Suprapubic skin (tissue), 4 donors: ENCODE measurements around the gene CLDN6. TPM values are rescaled to one million over a fixed set of nuclear protein-coding genes. Genes with fewer than 3 reads are reported as not detected.

Experiments
- DNase-seq, 2 donors: peaks; one replicate each; pipeline ENCODE4 v3.0.0-alpha.2; 2019; ENCODE audit warnings: low spot score in 2 of 2
- H3K27ac ChIP-seq: fragments of 200-600 bp; sonication (generic); one replicate; pipeline ENCODE4 v1.5.1; 2019
- H3K27me3 ChIP-seq: fragments of 200-600 bp; sonication (generic); one replicate; pipeline ENCODE4 v1.5.1; 2019
- H3K36me3 ChIP-seq: fragments of 200-600 bp; sonication (generic); one replicate; pipeline ENCODE4 v1.5.1; 2019
- H3K4me1 ChIP-seq: fragments of 200-600 bp; sonication (generic); one replicate; pipeline ENCODE4 v1.5.1; 2019
- H3K4me3 ChIP-seq: fragments of 200-600 bp; sonication (generic); one replicate; pipeline ENCODE4 v1.5.1; 2019; ENCODE audit warnings: mild to moderate bottlenecking
- H3K9me3 ChIP-seq: fragments of 200-600 bp; sonication (generic); one replicate; pipeline ENCODE4 v1.5.1; 2019
- EP300 ChIP-seq: sonication (generic); formaldehyde crosslinking; IDR thresholded peaks from one replicate; pipeline ENCODE4 v1.6.1; 2017; ENCODE audit warnings: antibody characterized with exemption
- POLR2A ChIP-seq, 2 donors: fragments of 450-650 bp; IDR thresholded peaks; one replicate each; pipeline ENCODE4 v1.6.1; 2017; ENCODE audit warnings: antibody characterized with exemption in 2 of 2, mild to moderate bottlenecking in 2 of 2, moderate library complexity in 2 of 2
- POLR2AphosphoS5 ChIP-seq, 3 donors: sonication (generic); formaldehyde crosslinking; IDR thresholded peaks; one replicate each; pipeline ENCODE4 v1.6.1; 2017; ENCODE audit warnings: antibody characterized with exemption in 3 of 3
- WGBS: methylation state at CpG from one replicate; pipeline ENCODE4 v1.1.5; 2018; 5-methylcytosine and 5-hydroxymethylcytosine counted together
- total RNA-seq, 4 donors: library from RNA; depleted of rRNA; stranded (reverse); fragments of >200 nt; gene quantifications; one replicate each; pipeline ENCODE4 v1.1.0, GENCODE V29; 2016
- TF ChIP-seq, protein P1 (sequence below), 2 donors: fragments of 200-600 bp in 1 of 2; fragments of 450-650 bp in 1 of 2; sonication (generic) in 1 of 2; IDR thresholded peaks; one replicate each; pipeline ENCODE4 v1.5.1; 2016 to 2019; ENCODE audit warnings: antibody characterized with exemption in 2 of 2, mild to moderate bottlenecking in 1 of 2, moderate library complexity in 1 of 2

Gene CLDN6
- total RNA-seq, 4 donors from 2014 or later, result not detected

DNA sequence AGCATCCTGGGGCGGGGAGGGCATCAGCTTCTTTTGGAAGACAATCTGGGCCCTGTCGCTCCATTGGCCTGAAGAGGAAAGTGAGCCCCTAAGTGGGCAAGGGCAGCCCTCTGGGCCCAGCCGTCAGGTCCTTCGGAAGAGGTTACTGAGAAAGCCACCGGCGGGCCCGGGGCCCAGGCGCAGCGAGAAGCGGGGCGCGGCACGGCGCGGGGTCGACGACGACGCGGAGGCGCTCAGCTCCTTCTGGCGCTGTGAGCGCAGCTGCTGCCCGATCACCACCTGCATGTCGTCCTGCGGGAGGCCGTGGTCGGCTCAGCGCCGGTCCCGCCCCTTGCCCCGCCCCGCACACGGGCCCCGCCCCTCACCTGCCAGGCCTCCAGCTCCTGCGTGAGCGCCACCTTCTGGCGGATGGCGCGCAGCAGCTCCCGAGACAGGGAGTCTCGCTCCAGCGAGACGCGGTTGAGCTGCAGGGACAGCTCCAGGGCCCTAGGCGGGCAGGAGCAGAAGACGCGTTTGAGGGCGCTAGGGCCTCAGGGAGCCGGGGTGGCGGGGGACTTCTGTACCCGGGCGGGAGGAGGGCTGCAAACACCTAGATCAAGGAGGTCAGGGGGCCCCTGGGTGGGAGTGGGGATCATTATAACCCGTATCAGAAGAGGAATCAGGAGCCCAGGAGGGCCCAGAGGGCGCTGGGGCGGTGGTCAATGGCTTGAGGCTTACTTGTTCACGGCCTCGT is 10.2 kb upstream of the CLDN6 start:
- 17% methylated on average over 4 of the region's 58 CpGs for WGBS
- Histone ChIP-seq H3K27ac (no peak overlapping the region), H3K4me3 (peak overlapping the region; percentile 13), H3K36me3 (peaks cover 19% of the 10 kb centered on the region), H3K4me1 (peaks cover 55% of the 10 kb centered on the region), H3K27me3 (peaks cover 24% of the 10 kb centered on the region), H3K9me3 (no peaks in the 10 kb centered on the region)
- no peak for TF ChIP-seq POLR2AphosphoS5 (IDR thresholded peaks at IDR 0.05)
- TF ChIP-seq, protein P1, sequence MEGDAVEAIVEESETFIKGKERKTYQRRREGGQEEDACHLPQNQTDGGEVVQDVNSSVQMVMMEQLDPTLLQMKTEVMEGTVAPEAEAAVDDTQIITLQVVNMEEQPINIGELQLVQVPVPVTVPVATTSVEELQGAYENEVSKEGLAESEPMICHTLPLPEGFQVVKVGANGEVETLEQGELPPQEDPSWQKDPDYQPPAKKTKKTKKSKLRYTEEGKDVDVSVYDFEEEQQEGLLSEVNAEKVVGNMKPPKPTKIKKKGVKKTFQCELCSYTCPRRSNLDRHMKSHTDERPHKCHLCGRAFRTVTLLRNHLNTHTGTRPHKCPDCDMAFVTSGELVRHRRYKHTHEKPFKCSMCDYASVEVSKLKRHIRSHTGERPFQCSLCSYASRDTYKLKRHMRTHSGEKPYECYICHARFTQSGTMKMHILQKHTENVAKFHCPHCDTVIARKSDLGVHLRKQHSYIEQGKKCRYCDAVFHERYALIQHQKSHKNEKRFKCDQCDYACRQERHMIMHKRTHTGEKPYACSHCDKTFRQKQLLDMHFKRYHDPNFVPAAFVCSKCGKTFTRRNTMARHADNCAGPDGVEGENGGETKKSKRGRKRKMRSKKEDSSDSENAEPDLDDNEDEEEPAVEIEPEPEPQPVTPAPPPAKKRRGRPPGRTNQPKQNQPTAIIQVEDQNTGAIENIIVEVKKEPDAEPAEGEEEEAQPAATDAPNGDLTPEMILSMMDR (IDR thresholded peaks at IDR 0.05), result peak; percentile 15 to 97
- DNase-seq, result peak in 1 of 2 donors; percentile 79

DNA sequence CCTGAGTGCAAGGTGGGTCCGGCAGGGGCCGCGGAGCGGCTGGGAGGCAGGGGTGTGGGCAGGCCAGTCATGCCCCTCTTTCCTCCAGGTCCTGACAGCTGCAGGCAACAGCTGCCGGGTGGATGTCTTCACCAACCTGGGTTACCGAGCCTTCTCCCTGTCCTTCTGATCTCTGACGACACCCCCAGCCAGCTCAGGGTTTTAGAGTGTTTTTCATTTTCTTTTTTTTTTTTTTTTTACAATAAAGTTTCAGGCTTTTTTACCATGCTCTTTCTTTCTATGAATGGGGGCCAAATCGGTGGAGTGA is 9.5 kb upstream of the CLDN6 start:
- H3K9me3 ChIP-seq, result no peaks in the 10 kb centered on the region
- no peak overlapping the region for H3K4me3 ChIP-seq
- H3K4me1 ChIP-seq, result peaks cover 61% of the 10 kb centered on the region
- H3K27ac ChIP-seq, result no peak overlapping the region
- peaks cover 21% of the 10 kb centered on the region for H3K27me3 ChIP-seq
- peaks cover 19% of the 10 kb centered on the region for H3K36me3 ChIP-seq
- DNase-seq, result no peak
- 86% methylated on average over 8 of the region's 8 CpGs for WGBS
- TF ChIP-seq, protein P1 (IDR thresholded peaks at IDR 0.05), result no peak
- no peak for TF ChIP-seq EP300
- TF ChIP-seq POLR2A (IDR thresholded peaks at IDR 0.05), result no peak
- no peak for TF ChIP-seq POLR2AphosphoS5 (IDR thresholded peaks at IDR 0.05)

DNA sequence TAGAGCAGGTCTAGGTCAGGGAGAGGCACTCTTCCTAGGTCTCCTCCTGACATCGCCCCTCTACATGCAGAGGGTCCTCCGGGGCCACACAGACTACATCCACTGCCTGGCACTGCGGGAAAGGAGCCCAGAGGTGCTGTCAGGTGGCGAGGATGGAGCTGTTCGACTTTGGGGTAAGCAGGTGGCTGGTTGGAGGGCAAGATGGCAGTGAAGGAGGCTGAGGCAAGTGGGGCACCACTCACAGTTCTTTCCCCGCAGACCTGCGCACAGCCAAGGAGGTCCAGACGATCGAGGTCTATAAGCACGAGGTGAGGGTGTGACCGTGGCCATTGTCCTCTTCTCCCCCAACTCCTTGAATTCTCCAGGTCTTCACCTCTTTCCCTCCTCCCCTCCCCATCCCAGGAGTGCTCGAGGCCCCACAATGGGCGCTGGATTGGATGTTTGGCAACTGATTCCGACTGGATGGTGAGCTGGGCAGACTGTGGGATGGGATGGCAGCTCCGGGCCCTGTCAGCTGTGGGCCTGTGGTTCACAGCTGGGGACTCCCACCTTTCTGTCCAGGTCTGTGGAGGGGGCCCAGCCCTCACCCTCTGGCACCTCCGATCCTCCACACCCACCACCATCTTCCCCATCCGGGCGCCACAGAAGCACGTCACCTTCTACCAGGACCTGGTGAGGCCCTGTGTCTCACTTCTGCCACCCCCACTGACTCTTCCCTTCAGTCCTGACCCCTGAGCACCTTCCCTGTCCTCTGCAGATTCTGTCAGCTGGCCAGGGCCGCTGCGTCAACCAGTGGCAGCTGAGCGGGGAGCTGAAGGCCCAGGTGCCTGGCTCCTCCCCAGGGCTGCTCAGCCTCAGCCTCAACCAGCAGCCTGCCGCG is 8.9 kb upstream of the CLDN6 start:
- TF ChIP-seq EP300 (no peak), POLR2AphosphoS5 (IDR thresholded peaks at IDR 0.05) (no peak), POLR2A (IDR thresholded peaks at IDR 0.05) (no peak)
- TF ChIP-seq, protein P1 (IDR thresholded peaks at IDR 0.05), result no peak
- Histone ChIP-seq H3K36me3 (peaks cover 19% of the 10 kb centered on the region), H3K4me3 (no peak overlapping the region), H3K4me1 (peaks cover 63% of the 10 kb centered on the region), H3K9me3 (no peaks in the 10 kb centered on the region), H3K27ac (no peak overlapping the region), H3K27me3 (peaks cover 21% of the 10 kb centered on the region)
- 94% methylated on average over 21 of the region's 24 CpGs for WGBS
- DNase-seq, result no peak

DNA sequence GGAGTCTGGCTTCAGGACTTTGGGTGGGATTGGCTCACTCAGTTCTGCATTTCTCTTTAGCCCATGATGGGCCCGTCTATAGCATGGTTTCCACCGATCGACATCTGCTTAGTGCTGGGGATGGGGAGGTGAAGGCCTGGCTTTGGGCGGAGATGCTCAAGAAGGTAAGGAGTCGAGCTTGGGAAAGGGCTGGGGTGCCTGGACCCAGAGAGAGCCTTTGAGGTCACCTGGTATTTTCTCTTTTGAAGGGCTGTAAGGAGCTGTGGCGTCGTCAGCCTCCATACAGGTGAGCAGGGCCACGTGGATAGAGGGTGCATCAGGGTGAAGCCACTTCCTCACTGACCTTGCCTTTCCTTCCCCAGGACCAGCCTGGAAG is 8.0 kb upstream of the CLDN6 start:
- no peak overlapping the region for H3K27ac ChIP-seq

More for the DNA sequence above, 8.0 kb upstream of the CLDN6 start:
- H3K27me3 ChIP-seq, result peaks cover 17% of the 10 kb centered on the region
- peaks cover 19% of the 10 kb centered on the region for H3K36me3 ChIP-seq
- DNase-seq, result no peak
- 90% methylated on average over 8 of the region's 8 CpGs for WGBS
- no peak for TF ChIP-seq POLR2AphosphoS5 (IDR thresholded peaks at IDR 0.05)
- TF ChIP-seq POLR2A (IDR thresholded peaks at IDR 0.05), result no peak
- no peak for TF ChIP-seq EP300
- TF ChIP-seq, protein P1 (IDR thresholded peaks at IDR 0.05), result no peak
- H3K9me3 ChIP-seq, result no peaks in the 10 kb centered on the region
- H3K4me1 ChIP-seq, result peaks cover 65% of the 10 kb centered on the region
- H3K4me3 ChIP-seq, result no peak overlapping the region
